ENCODE measurements around the gene FAM227A. TPM values are rescaled to one million over a fixed set of nuclear protein-coding genes. Genes with fewer than 3 reads are reported as not detected.
A peak's percentile ranks its signal among the peaks of the same experiment; 100 is the strongest.

Gene FAM227A
- total RNA-seq (under 1 TPM; 0.77 to 0.91 TPM), total RNA-seq (0.38 to 0.70 reads per million in 2 donors)

DNA sequence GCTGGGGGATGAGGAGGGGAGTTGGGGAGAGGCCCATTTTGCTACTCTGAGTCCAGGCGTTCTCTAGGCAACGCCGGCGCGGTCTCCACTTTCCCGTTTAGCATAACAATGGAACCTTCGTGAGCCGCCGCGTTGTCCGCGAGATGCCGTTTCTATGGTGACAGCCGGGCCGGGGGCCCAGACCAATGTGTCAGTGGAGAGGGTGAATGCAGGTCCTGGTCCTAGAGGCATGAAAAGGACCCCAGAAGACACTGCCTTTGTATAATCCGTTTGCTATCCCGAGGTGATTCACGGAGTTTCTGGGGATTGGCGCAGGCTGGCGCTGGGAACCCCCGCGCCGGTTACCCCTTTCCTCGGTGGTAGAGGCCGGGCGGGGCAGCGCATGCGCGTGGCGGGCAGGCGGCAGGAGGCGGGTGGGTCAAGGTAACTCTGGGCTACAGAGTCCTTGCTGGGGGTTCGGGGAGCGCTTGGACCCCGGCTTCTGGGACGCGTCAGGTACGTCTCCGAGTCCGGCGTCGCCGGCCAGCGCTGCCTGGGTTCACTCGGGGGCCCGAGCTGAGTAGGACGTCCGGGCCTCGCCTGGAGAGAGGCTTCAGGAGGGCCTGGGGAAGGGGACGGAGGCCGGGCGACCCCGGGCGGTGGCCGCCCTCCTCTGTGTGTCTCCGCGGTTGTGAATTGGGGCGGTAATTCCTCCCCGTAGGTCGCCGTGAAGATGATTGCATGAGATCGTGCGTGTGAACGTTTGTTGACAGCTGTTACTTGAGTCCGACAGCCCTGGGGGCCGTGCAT lies at the start of gene FAM227A, which contains the start of gene CBY1:
TSS of gene FAM227A (minus strand) at position 137 of the 789 bp plus-strand sequence. CDS start 6,224 bp downstream, outside the sequence.
TSS of gene CBY1 (plus strand) at position 383 of the 789 bp plus-strand sequence. CDS start 11,417 bp downstream, outside the sequence.
- Mint-ChIP-seq H3K27ac (peak within 1 kb of the TSS; percentile 96), H3K4me3 (peak within 1 kb of the TSS; percentile 94), H3K36me3 (ENCODE audit: low read depth) (no peaks in the 10 kb centered on the region), H3K27me3 (no peaks in the 10 kb centered on the region), H3K4me1 (peaks cover 17% of the 10 kb centered on the region)
- DNase-seq (peak; percentile 81 to 86 (median 82)), ATAC-seq (peak; percentile 87)
- H3K9me3 ChIP-seq (ENCODE audit: control insufficient read depth, low read length, poor library complexity, severe bottlenecking) = no peaks in the 10 kb centered on the region

DNA sequence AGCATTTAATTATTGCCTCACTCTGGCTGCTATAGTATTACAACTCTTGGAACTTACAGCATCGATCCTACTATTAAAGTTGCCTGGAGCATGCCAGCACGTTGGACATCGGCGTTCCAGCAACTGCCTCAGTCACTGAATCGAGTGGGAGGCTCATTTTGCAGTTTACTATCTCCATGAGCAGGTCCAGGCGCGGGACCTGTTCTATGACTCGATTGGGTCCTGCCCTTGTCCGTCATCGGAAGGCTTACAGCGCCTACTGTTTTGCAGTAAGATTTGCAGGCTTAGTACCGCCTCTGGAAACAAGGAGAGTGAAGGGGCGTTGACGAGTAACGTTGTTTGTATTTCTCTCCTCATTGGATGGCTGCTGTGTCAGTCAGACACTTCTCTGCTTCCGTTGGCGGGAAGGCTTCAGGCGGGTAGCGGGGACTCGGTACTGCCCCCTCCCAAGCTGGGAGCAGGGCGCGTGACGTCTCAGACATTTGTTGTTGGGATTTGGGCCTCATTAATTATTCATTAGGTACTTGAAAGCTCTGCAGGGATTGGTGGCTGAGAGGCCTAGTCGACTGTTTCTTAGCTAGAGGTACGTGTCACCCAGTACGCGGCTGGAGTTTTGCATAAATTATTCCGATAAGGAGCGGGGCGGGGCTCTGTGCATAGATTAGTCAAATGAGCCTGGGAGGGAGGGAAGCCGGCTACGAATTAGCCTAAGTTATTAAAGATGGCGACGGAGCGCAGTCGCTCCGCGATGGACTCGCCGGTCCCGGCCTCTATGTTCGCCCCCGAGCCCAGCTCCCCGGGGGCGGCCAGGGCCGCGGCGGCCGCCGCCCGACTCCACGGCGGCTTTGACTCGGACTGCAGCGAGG lies 49.3 kb upstream of the FAM227A start, which contains the start of gene GTPBP1:
TSS of gene GTPBP1 (plus strand) at position 710 of the 866 bp plus-strand sequence. CDS start at position 722, 12 bp downstream.
- Mint-ChIP-seq H3K4me1 (peaks cover 44% of the 10 kb centered on the region), H3K4me3 (peak within 1 kb of the TSS; percentile 94)
- peak; percentile 81 for ATAC-seq

DNA sequence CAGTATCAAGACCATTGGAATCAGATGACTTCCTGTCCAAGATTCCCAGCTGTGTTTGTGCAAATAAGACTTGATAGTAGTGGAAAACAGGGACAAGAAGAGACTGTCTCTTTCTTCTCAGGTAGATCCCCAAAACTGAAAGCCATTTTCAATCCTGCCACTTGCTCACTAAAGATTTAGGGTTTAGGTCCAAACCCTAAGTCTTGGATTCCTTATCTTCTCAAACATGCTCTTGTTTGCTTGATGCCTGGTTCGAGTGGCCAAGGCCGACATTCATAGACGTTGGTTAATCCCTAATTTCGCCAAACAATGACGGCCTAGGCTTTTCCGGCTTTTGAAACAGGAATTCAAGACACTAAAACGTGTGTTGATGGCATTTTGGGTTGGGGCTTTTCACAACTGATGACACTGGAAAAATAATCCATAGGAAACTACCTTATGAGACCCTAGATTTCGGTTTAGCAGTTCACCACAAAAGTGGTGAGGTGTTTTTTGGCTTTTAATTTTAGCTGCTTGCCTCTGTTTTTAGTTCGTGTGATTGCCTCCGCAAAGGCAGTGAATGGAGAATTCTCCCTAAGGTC lies 48.6 kb upstream of the FAM227A start:
- peak overlapping the region; percentile 92 for H3K27ac Mint-ChIP-seq
- H3K4me3 Mint-ChIP-seq = peak overlapping the region; percentile 86
- H3K9me3 ChIP-seq (ENCODE audit: control insufficient read depth, low read length, poor library complexity, severe bottlenecking) = no peaks in the 10 kb centered on the region
- peaks cover 2% of the 10 kb centered on the region for H3K36me3 Mint-ChIP-seq (ENCODE audit: low read depth)
- ATAC-seq (no peak), DNase-seq (no peak)
- H3K27me3 Mint-ChIP-seq = no peaks in the 10 kb centered on the region
- peaks cover 45% of the 10 kb centered on the region for H3K4me1 Mint-ChIP-seq

More for the DNA sequence above, 49.3 kb upstream of the FAM227A start, which contains the start of gene GTPBP1:
- peak; percentile 88 to 95 (median 89) for DNase-seq
- peaks cover 2% of the 10 kb centered on the region for H3K36me3 Mint-ChIP-seq (ENCODE audit: low read depth)
- H3K27ac Mint-ChIP-seq = peak within 1 kb of the TSS; percentile 92
- no peaks in the 10 kb centered on the region for H3K27me3 Mint-ChIP-seq
- no peaks in the 10 kb centered on the region for H3K9me3 ChIP-seq (ENCODE audit: control insufficient read depth, low read length, poor library complexity, severe bottlenecking)

DNA sequence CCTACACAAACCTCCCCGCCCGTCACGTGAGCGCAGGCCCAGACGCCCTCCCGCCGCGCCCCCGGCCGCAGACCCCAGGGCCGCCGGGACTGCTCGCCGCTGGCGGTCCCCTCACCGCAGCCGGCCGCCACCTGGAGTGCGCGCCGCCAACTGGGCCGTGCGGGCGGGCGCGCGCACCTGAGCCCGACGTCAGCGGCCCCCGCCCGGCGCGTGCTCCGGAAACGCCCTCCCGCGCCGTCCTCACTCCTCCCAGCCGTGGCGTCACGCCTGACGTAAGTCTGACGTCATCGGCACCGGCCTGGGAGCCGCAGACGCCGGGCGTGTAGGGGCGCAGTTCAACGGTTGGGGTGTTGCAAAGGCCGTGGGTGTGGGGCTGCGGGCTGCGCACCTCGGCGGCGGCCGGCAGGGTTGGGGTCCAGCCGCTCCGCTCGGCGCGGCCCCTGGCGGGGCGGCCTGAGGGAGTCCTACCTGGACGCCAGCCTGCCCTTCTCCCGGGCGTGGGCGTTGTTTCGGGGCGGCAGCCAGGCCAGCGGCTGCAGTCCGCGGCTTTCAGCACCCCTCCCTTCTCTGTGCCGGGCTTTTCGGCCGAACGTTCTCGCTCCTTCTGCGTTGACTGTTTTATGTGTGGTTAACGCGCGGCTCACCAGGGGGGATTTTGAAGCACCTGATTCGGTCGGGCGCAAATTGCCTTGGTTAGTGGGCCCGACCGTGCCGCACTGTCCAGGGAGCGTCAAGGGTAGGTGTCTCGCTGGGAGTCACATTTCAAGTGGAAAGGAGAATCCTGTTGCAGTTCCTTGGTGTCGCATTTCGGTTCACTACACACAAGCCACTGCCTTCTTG lies 44.8 kb upstream of the FAM227A start, which contains the start of gene JOSD1:
TSS of gene JOSD1 (minus strand) at position 155 of the 840 bp plus-strand sequence. CDS start 956 bp downstream, outside the sequence.
- H3K4me1 Mint-ChIP-seq = peaks cover 41% of the 10 kb centered on the region
- H3K27me3 Mint-ChIP-seq = no peaks in the 10 kb centered on the region
- peak; percentile 51 for ATAC-seq
- H3K36me3 Mint-ChIP-seq (ENCODE audit: low read depth) = peaks cover 5% of the 10 kb centered on the region
- DNase-seq = peak; percentile 96 to 100 (median 96)
- H3K4me3 Mint-ChIP-seq = peak within 1 kb of the TSS; percentile 93
- no peaks in the 10 kb centered on the region for H3K9me3 ChIP-seq (ENCODE audit: control insufficient read depth, low read length, poor library complexity, severe bottlenecking)
- peak within 1 kb of the TSS; percentile 95 for H3K27ac Mint-ChIP-seq

DNA sequence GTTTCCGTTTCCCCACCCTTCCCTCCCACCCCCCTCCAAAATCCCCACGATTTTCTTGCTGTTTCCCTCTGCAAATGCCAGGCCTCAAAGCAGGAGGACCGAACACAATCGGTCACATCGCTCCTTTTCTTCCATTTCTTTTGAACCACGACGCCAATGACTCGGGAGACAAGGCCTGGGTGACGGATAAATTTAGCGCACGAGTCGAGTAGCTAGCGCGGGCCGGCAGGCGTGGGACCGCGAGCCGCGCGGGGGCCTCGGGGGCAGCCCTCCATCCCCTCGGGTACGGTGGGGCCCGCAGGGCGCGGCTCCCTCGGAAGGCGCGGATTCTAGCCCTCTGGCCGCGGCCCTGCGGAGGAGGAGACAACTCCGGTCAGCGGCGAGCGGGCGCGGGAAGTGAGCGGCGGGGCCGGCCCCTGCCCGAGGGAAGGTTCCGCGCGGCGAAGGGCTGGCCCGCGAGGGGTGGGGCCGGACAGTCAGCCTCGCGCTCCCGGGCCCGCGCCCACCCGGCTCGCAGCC lies 44.1 kb upstream of the FAM227A start:
- Mint-ChIP-seq H3K4me3 (peak overlapping the region; percentile 93), H3K27me3 (no peaks in the 10 kb centered on the region), H3K36me3 (ENCODE audit: low read depth) (peaks cover 5% of the 10 kb centered on the region), H3K27ac (peak overlapping the region; percentile 95), H3K4me1 (peaks cover 41% of the 10 kb centered on the region)
- ATAC-seq = no peak
- DNase-seq = no peak
- H3K9me3 ChIP-seq (ENCODE audit: control insufficient read depth, low read length, poor library complexity, severe bottlenecking) = no peaks in the 10 kb centered on the region

DNA sequence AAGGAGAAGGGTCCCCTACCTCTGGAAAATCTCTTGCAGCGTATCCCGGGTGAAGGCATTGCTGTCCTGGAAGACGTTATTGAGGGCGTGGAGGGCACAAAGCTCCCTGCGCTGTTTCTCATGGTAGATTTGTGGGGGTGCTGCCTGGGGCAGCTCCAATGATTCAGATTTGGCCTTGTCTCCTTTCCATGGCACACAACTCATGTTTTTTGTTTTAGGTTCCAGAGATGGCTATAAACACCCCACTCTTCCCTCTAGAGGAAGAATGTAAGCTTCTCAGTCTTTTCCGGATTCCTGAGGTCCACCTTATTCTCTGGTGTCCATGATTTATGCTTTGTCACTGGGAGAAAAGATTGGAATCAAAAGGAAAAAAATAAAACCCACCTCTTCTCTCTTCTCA lies 43.6 kb upstream of the FAM227A start:
- DNase-seq (no peak), ATAC-seq (no peak)
- H3K9me3 ChIP-seq (ENCODE audit: control insufficient read depth, low read length, poor library complexity, severe bottlenecking) = no peaks in the 10 kb centered on the region
- Mint-ChIP-seq H3K4me1 (peaks cover 39% of the 10 kb centered on the region), H3K27ac (peak overlapping the region; percentile 95), H3K27me3 (no peaks in the 10 kb centered on the region), H3K36me3 (ENCODE audit: low read depth) (peaks cover 5% of the 10 kb centered on the region), H3K4me3 (peak overlapping the region; percentile 93)

DNA sequence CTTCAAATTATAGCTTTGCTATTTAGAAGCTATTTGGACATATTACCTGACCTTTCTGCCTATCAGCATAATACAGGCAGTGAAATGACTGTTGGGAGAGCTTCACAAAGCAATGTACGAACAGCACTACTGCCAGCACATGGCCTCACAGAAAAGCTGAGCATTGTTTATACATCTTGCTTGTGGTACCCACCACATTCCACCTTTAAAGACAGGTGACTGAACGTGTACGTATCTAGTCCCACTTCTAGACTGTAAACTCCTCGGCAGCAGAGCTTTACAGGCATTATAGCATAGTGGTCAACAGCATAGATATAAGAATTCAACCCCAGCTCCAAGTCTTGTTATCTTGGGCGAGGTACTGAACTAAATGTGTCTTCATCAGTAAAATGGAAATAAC lies 43.0 kb upstream of the FAM227A start:
- no peaks in the 10 kb centered on the region for H3K9me3 ChIP-seq (ENCODE audit: control insufficient read depth, low read length, poor library complexity, severe bottlenecking)
- H3K27ac Mint-ChIP-seq = peak overlapping the region; percentile 95
- peak overlapping the region; percentile 93 for H3K4me3 Mint-ChIP-seq
- no peak for ATAC-seq
- H3K36me3 Mint-ChIP-seq (ENCODE audit: low read depth) = peaks cover 5% of the 10 kb centered on the region
- peaks cover 41% of the 10 kb centered on the region for H3K4me1 Mint-ChIP-seq
- H3K27me3 Mint-ChIP-seq = no peaks in the 10 kb centered on the region
- DNase-seq = no peak

DNA sequence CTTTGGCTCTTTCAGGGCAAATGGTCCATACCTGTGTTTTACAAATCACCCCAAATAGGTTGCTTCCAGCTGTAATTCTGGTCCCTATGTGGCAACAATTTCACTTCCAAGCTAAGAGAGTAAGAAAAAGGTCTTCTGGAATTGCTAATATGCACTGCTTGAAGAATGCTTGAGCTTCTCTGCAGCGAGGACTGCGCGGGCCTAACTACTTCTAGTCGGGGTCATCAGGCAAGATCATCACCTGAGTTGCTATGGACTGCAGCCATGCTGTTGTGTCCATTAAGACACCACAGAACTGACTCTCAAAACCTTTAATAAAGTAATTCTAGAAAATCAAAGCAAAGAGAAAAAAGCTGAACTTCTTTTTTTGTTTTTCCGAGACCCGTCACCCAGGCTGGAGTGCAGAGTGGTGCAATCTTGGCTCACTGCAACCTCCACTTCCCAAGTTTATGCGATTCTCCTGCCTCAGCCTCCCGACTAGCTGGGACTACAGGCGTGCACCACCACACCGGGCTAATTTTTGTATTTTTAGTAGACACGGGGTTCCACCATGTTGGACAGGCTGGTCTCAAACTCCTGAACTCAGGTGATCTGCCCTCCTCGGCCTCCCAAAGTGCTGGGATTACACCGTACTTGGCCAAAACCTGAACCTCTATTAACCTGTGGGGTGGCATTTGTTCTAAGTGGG lies 42.4 kb upstream of the FAM227A start:
- no peaks in the 10 kb centered on the region for H3K27me3 Mint-ChIP-seq
- H3K36me3 Mint-ChIP-seq (ENCODE audit: low read depth) = peaks cover 5% of the 10 kb centered on the region
- H3K4me3 Mint-ChIP-seq = peak overlapping the region; percentile 93
- DNase-seq (no peak), ATAC-seq (no peak)
- H3K9me3 ChIP-seq (ENCODE audit: control insufficient read depth, low read length, poor library complexity, severe bottlenecking) = no peaks in the 10 kb centered on the region
- peaks cover 43% of the 10 kb centered on the region for H3K4me1 Mint-ChIP-seq
- H3K27ac Mint-ChIP-seq = peak overlapping the region; percentile 95

DNA sequence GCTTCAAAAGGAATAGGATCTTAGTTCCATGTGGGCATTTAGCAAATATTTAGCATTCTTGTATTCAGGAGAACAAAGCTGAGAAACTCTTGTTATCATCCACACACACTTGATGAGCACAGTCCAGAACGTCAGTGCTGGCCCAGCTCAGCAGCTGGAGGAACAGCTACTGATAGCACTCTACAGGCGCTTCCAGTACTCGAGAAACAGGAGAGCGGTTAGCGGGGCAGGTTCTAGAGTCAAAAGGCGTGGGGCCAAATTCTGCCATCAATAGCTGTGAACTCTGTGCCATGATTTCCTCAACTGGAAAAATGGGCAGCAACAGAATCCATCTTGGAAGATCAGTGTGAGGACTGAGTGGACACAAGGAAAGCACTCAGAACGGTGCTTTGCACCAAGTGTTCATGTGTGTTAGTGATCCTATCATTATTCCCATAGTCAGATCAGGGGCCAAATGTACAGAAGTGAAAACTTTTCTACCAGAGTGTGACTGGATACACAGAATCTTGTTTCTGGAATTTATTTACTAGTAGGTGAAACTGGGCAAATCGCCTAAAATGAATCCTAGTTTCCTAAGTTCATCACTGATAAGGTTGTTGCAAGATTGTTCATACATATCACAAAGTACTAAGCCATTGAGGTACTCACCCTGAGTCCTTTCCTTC lies 41.4 kb upstream of the FAM227A start:
- H3K27me3 Mint-ChIP-seq = no peaks in the 10 kb centered on the region
- H3K36me3 Mint-ChIP-seq (ENCODE audit: low read depth) = peaks cover 5% of the 10 kb centered on the region
- peak overlapping the region; percentile 52 for H3K4me3 Mint-ChIP-seq
- peak overlapping the region; percentile 69 for H3K27ac Mint-ChIP-seq
- H3K9me3 ChIP-seq (ENCODE audit: control insufficient read depth, low read length, poor library complexity, severe bottlenecking) = no peaks in the 10 kb centered on the region
- peaks cover 49% of the 10 kb centered on the region for H3K4me1 Mint-ChIP-seq
- DNase-seq (no peak), ATAC-seq (no peak)

DNA sequence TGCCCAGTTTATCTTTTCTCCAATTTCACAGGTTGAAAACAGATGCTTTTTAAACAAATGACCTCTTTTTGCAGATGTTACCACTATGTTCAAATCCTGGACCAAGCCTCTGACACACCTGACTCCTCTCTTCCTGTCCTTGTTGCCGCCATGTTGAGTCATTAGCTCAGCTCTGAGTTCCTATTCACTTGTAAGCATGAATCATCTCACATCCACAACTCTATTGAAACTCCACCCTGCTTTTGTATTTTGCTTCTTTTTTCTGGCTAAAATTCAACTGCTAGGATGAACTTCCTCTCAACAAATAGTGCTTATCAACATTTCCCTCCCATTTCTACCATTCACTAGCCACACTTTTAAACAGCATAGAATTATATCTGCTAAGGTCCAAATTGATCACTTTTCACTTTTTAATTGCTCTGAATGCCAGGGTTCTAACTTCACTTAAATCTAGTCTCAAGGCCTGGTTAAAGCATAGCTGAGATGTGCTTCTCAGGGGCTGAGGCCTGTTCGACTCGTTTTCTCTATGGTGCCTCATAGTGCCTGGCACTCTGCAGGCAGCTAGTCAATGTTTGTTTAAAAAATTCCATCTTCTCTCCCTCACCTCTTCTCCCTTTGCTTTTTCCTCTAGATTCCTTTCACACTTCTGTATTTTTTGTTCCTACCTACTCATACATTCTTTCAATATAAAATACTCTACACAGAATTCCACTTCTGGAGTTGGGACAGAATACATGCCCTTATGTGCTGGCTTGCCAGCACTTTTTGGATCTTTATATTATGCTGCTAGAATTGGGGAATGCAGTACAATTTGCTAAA lies 40.6 kb upstream of the FAM227A start:
- peak overlapping the region; percentile 69 for H3K27ac Mint-ChIP-seq
- H3K27me3 Mint-ChIP-seq = no peaks in the 10 kb centered on the region
- H3K9me3 ChIP-seq (ENCODE audit: control insufficient read depth, low read length, poor library complexity, severe bottlenecking) = no peaks in the 10 kb centered on the region
- peak overlapping the region; percentile 52 for H3K4me3 Mint-ChIP-seq
- H3K36me3 Mint-ChIP-seq (ENCODE audit: low read depth) = peaks cover 5% of the 10 kb centered on the region
- ATAC-seq (no peak), DNase-seq (no peak)
- H3K4me1 Mint-ChIP-seq = peaks cover 49% of the 10 kb centered on the region

Data from T-helper 17 cell (primary cell).